HCT116 (cell line): ENCODE data around the gene ESPNL.

ENCODE experiments used
- MAX ChIP-seq: IDR thresholded peaks from 2 replicates; pipeline ENCODE4 v1.6.1; 2012
- ZNF274 ChIP-seq: fragments of 200-500 bp; sonication (Bioruptor generic); IDR thresholded peaks from 2 replicates; pipeline ENCODE4 v1.6.1; 2014; ENCODE audit warnings: mild to moderate bottlenecking, low read depth, low read length, inconsistent platforms

DNA sequence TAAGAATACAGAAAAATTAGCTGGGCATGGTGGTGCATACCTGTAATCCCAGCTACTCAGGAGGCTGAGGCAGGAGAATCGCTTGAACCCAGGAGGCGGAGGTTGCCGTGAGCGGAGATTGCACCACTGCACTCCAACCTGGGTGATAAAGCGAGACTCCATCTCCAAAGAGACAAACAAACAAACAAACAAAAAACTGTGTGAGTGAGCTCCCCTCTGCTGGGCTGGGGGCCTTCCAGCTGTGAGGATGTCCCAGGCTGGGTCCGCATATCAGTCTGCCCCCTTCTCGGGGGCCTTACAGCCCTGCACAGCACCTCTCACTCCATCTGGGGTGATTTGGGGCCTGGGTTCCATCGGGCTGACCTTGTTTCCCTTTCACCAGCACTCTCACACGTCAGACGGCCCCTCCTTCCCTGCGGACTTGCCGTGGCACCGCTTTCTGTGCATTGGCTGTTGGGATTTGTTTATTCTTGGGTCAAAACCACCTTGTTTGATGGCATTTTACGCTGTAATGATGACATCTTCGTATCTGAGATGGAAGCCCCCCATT, 35.5 kb downstream of the ESPNL start:
- TF ChIP-seq MAX = no peak
- TF ChIP-seq ZNF274 = no peak
